ENCODE data around the gene MYO7A.

Gene MYO7A

DNA sequence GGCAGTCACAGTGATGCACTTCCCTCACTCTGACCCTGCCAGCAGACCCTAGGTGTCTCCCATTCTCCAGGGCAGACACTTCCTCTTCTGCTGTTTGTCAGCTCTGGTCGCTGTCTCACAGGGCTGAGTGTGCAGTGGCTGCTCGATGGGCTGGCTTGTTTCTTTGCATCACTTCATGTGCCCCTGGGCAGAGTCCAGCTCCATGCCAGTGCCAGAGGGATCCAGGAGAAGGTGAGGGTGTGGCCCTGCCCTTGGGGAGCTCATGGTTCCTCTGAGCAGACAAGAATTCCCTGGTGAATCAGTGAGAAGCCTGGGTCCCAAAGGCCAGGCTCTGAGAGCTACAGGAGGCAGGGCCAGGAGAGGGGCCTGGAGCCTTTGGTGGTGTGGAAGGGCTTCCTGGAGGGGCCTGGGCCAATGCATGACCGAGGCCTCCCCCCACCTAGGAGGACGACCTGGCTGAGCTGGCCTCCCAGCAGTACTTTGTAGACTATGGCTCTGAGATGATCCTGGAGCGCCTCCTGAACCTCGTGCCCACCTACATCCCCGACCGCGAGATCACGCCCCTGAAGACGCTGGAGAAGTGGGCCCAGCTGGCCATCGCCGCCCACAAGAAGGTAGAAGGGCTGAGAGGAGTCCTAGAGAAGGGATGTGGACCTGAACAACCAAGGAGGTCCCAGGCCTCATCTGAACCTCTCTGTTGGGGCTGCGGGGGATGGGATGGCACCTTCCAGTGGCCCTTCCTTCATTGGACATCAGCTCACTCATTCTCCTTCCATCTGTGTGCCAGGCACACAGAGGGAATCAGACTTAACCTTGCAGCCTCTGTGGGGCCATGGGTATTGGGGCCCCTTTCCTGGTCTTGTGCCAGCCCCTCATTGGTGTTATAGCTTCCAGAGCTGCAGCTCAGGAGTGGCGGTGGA is 66.1 kb downstream of the MYO7A start:
- Histone ChIP-seq H2BK5ac (ENCODE audit: low read length) (no peak overlapping the region), H4K91ac (ENCODE audit: low read depth, low read length, poor library complexity) (no peak overlapping the region), H3K4me3 (ENCODE audit: low read length in 2 of 2) (no peak overlapping the region), H2BK120ac (ENCODE audit: low read depth, low read length) (peak overlapping the region; percentile 40), H3K14ac (ENCODE audit: low read length) (no peak overlapping the region), H3K9ac (ENCODE audit: low read depth, low read length, poor library complexity) (peak overlapping the region; percentile 13), H3K79me1 (ENCODE audit: low read depth, low read length) (no peaks in the 10 kb centered on the region), H3K4me1 (ENCODE audit: control insufficient read depth in 2 of 2, insufficient read depth in 1 of 2, low read depth in 1 of 2, low read length in 2 of 2) (no peaks in the 10 kb centered on the region), H4K8ac (ENCODE audit: low read depth, low read length) (no peak overlapping the region), H2AFZ (ENCODE audit: low read length) (no peak overlapping the region), H3K4ac (ENCODE audit: low read length) (no peak overlapping the region), H3K4me2 (ENCODE audit: insufficient read depth, low read length, poor library complexity, severe bottlenecking) (no peak overlapping the region), H3K23ac (ENCODE audit: low read depth, low read length, poor library complexity) (peak overlapping the region; percentile 39), H3K9me3 (replicated peaks in 1 of 2; ENCODE audit: control insufficient read depth in 2 of 2, insufficient read depth in 1 of 2, low read depth in 1 of 2, low read length in 2 of 2) (peaks cover 0 to 5% of the 10 kb centered on the region in 2 donors), H2BK15ac (ENCODE audit: low read length) (peak overlapping the region; percentile 76), H3K18ac (ENCODE audit: low read length) (peak overlapping the region; percentile 53), H3K27ac (replicated peaks; ENCODE audit: low read length) (no peak overlapping the region), H3K36me3 (replicated peaks in 1 of 2; ENCODE audit: control insufficient read depth in 2 of 2, insufficient read depth in 2 of 2, low read length in 2 of 2) (no peaks in the 10 kb centered on the region), H3K27me3 (ENCODE audit: control insufficient read depth in 3 of 3, insufficient read depth in 3 of 3, low read depth in 1 of 3, low read length in 3 of 3) (no peaks in the 10 kb centered on the region), H2BK12ac (ENCODE audit: low read length) (no peak overlapping the region), H2AK5ac (ENCODE audit: low read depth, low read length) (peak overlapping the region; percentile 24)
- WGBS, 2 donors (ENCODE audit: extremely low coverage in 2 of 2, insufficient read length in 2 of 2, insufficient replicate concordance in 1 of 2): no CpG with 5 or more reads among the region's 15 CpGs
- no peak for DNase-seq (ENCODE audit: low spot score)

- Histone ChIP-seq H3K4me2 (ENCODE audit: insufficient read depth, low read length, poor library complexity, severe bottlenecking) (no peak overlapping the region), H3K9ac (ENCODE audit: low read depth, low read length, poor library complexity) (no peak overlapping the region), H3K23ac (ENCODE audit: low read depth, low read length, poor library complexity) (no peak overlapping the region), H3K9me3 (replicated peaks in 1 of 2; ENCODE audit: control insufficient read depth in 2 of 2, insufficient read depth in 1 of 2, low read depth in 1 of 2, low read length in 2 of 2) (peaks cover 0 to 5% of the 10 kb centered on the region in 2 donors), H4K8ac (ENCODE audit: low read depth, low read length) (no peak overlapping the region), H3K27ac (replicated peaks; ENCODE audit: low read length) (no peak overlapping the region), H3K18ac (ENCODE audit: low read length) (peak overlapping the region; percentile 30), H2AFZ (ENCODE audit: low read length) (no peak overlapping the region), H4K91ac (ENCODE audit: low read depth, low read length, poor library complexity) (no peak overlapping the region), H3K36me3 (replicated peaks in 1 of 2; ENCODE audit: control insufficient read depth in 2 of 2, insufficient read depth in 2 of 2, low read length in 2 of 2) (no peaks in the 10 kb centered on the region), H3K4me1 (ENCODE audit: control insufficient read depth in 2 of 2, insufficient read depth in 1 of 2, low read depth in 1 of 2, low read length in 2 of 2) (no peaks in the 10 kb centered on the region), H3K27me3 (ENCODE audit: control insufficient read depth in 3 of 3, insufficient read depth in 3 of 3, low read depth in 1 of 3, low read length in 3 of 3) (no peaks in the 10 kb centered on the region), H2BK5ac (ENCODE audit: low read length) (peak overlapping the region; percentile 67), H3K79me1 (ENCODE audit: low read depth, low read length) (no peaks in the 10 kb centered on the region), H2BK120ac (ENCODE audit: low read depth, low read length) (peak overlapping the region; percentile 50), H3K4me3 (ENCODE audit: low read length in 2 of 2) (no peak overlapping the region), H2AK5ac (ENCODE audit: low read depth, low read length) (peak overlapping the region; percentile 57), H2BK15ac (ENCODE audit: low read length) (peak overlapping the region; percentile 59), H3K4ac (ENCODE audit: low read length) (no peak overlapping the region), H3K14ac (ENCODE audit: low read length) (no peak overlapping the region), H2BK12ac (ENCODE audit: low read length) (no peak overlapping the region)
- no peak for DNase-seq (ENCODE audit: low spot score)
- no CpG with 5 or more reads among the region's 16 CpGs for WGBS, 2 donors (ENCODE audit: extremely low coverage in 2 of 2, insufficient read length in 2 of 2, insufficient replicate concordance in 1 of 2)
Observed at GRCh38 chr11:77195071-77195755, 67.2 kb downstream of the MYO7A start.

DNA sequence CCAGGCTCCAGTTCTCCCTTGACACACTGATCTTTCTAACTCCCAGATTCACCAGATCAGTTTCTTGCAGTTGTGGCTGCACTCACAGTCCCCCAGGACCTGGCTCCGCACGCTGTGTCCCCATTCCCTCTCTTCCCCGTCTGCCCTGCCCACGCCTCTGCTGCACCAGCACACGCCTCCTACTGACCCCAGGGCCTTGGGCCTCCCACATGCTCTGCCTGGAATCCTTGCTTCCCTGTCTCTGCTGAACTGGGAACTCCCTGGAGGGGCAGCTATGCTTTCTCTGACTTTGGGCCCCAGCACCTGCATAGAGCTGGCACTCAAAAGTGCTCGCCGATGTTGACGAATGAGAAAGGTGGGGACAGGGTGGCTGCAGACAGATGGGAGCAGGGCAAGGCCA is 68.9 kb downstream of the MYO7A start:
- H3K4ac ChIP-seq (ENCODE audit: low read length): no peak overlapping the region
- H3K9me3 ChIP-seq (replicated peaks in 1 of 2; ENCODE audit: control insufficient read depth in 2 of 2, insufficient read depth in 1 of 2, low read depth in 1 of 2, low read length in 2 of 2): peaks cover 0 to 7% of the 10 kb centered on the region in 2 donors
- no peak overlapping the region for H2BK120ac ChIP-seq (ENCODE audit: low read depth, low read length)
- no peaks in the 10 kb centered on the region for H3K4me1 ChIP-seq (ENCODE audit: control insufficient read depth in 2 of 2, insufficient read depth in 1 of 2, low read depth in 1 of 2, low read length in 2 of 2)
- H2BK12ac ChIP-seq (ENCODE audit: low read length): no peak overlapping the region
- H4K91ac ChIP-seq (ENCODE audit: low read depth, low read length, poor library complexity): no peak overlapping the region
- no peaks in the 10 kb centered on the region for H3K36me3 ChIP-seq (replicated peaks in 1 of 2; ENCODE audit: control insufficient read depth in 2 of 2, insufficient read depth in 2 of 2, low read length in 2 of 2)
- no peaks in the 10 kb centered on the region for H3K27me3 ChIP-seq (ENCODE audit: control insufficient read depth in 3 of 3, insufficient read depth in 3 of 3, low read depth in 1 of 3, low read length in 3 of 3)
- DNase-seq (ENCODE audit: low spot score): no peak
- H2BK5ac ChIP-seq (ENCODE audit: low read length): no peak overlapping the region
- no peak overlapping the region for H3K9ac ChIP-seq (ENCODE audit: low read depth, low read length, poor library complexity)
- H4K8ac ChIP-seq (ENCODE audit: low read depth, low read length): no peak overlapping the region
- no peaks in the 10 kb centered on the region for H3K79me1 ChIP-seq (ENCODE audit: low read depth, low read length)
- no CpG with 5 or more reads among the region's 8 CpGs for WGBS, 2 donors (ENCODE audit: extremely low coverage in 2 of 2, insufficient read length in 2 of 2, insufficient replicate concordance in 1 of 2)
- no peak overlapping the region for H3K23ac ChIP-seq (ENCODE audit: low read depth, low read length, poor library complexity)
- H3K27ac ChIP-seq (replicated peaks; ENCODE audit: low read length): no peak overlapping the region
- no peak overlapping the region for H3K14ac ChIP-seq (ENCODE audit: low read length)
- H2BK15ac ChIP-seq (ENCODE audit: low read length): no peak overlapping the region
- no peak overlapping the region for H2AK5ac ChIP-seq (ENCODE audit: low read depth, low read length)
- H3K18ac ChIP-seq (ENCODE audit: low read length): no peak overlapping the region
- H3K4me2 ChIP-seq (ENCODE audit: insufficient read depth, low read length, poor library complexity, severe bottlenecking): no peak overlapping the region
- H3K4me3 ChIP-seq (ENCODE audit: low read length in 2 of 2): no peak overlapping the region
- H2AFZ ChIP-seq (ENCODE audit: low read length): no peak overlapping the region
